ENCODE measurements around the gene HASPIN.

GRCh38 chr17:3768769-3769168, 45.1 kb downstream of the HASPIN start:
- TF ChIP-seq EP300 (IDR thresholded peaks at IDR 0.05; ENCODE audit: low read depth in 2 of 2, low read length in 2 of 2) (no peak), EP300 (CRISPR knock-in tag; IDR thresholded peaks at IDR 0.05; ENCODE audit: borderline replicate concordance) (no peak), ZBTB34 (CRISPR knock-in tag; IDR thresholded peaks at IDR 0.05) (no peak), E2F5 (CRISPR knock-in tag; conservative IDR thresholded peaks at IDR 0.05) (no peak), RAD21 (CRISPR knock-in tag; IDR thresholded peaks at IDR 0.05) (no peak), ZNF138 (CRISPR knock-in tag; IDR thresholded peaks at IDR 0.05; ENCODE audit: low read depth) (no peak), ZHX1 (CRISPR knock-in tag; IDR thresholded peaks at IDR 0.05; ENCODE audit: low read depth) (no peak), CTCF (CRISPR knock-in tag; IDR thresholded peaks at IDR 0.05) (no peak), AKAP8 (CRISPR knock-in tag; IDR thresholded peaks at IDR 0.05) (no peak), TSC22D2 (CRISPR knock-in tag; IDR thresholded peaks at IDR 0.05; ENCODE audit: borderline replicate concordance) (no peak), ZNF362 (CRISPR knock-in tag; IDR thresholded peaks at IDR 0.05; ENCODE audit: borderline replicate concordance) (no peak)

Data from HepG2 (cell line).